Body of pancreas (tissue), 4 donors: ENCODE measurements around the gene TRERF1.

Source experiments
- CTCF ChIP-seq, 7 experiments: fragments of 450-650 bp in 4 of 7; fragments of 200-600 bp in 3 of 7; sonication (generic) in 3 of 7; IDR thresholded peaks; one replicate each; pipeline ENCODE4 v1.5.1; 2016 to 2019; ENCODE audit warnings: antibody characterized with exemption in 7 of 7
- POLR2A ChIP-seq, 3 donors: fragments of 450-650 bp; IDR thresholded peaks; one replicate each; pipeline ENCODE4 v1.6.1; 2016; ENCODE audit warnings: antibody characterized with exemption in 3 of 3, mild to moderate bottlenecking in 2 of 3

GRCh38 chr6:42232035-42232434 lies 219.7 kb downstream of the TRERF1 start:
- TF ChIP-seq CTCF (IDR thresholded peaks at IDR 0.05) (no peak), POLR2A (IDR thresholded peaks at IDR 0.05) (no peak)
